HepG2 (cell line): ENCODE measurements around the gene FAM168A. TPM values are rescaled to one million over a fixed set of nuclear protein-coding genes. Genes with fewer than 3 reads are reported as not detected.

ENCODE experiments used
- BRCA1 ChIP-seq: sonication (generic); formaldehyde crosslinking; IDR thresholded peaks from 2 replicates; pipeline ENCODE4 v1.4.0; 2020; ENCODE audit warnings: missing genetic modification reagents
- GATAD1 ChIP-seq: IDR thresholded peaks from 2 replicates; pipeline ENCODE4 v1.6.1; 2016; ENCODE audit warnings: missing genetic modification reagents, missing compliant biosample characterization
- HNF4G ChIP-seq, 2 experiments: sonication (generic) in 1 of 2; formaldehyde crosslinking in 1 of 2; IDR thresholded peaks; 2 replicates each; pipeline versions ENCODE4 v1.4.0 to v1.6.1; 2011 to 2020; ENCODE audit warnings: borderline replicate concordance in 2 of 2, low read depth in 2 of 2, mild to moderate bottlenecking in 2 of 2, low read length in 1 of 2, missing genetic modification reagents in 1 of 2, moderate library complexity in 1 of 2
- JUN ChIP-seq: sonication (generic); formaldehyde crosslinking; IDR thresholded peaks from 2 replicates; pipeline ENCODE4 v1.4.0; 2020; ENCODE audit warnings: mild to moderate bottlenecking, missing genetic modification reagents
- MED8 ChIP-seq: sonication (generic); formaldehyde crosslinking; IDR thresholded peaks from 2 replicates; pipeline ENCODE4 v1.8.1; 2023; ENCODE audit warnings: mild to moderate bottlenecking, missing genetic modification reagents; ENCODE audit not compliant: insufficient replicate concordance
- PHF20 ChIP-seq: sonication (generic); formaldehyde crosslinking; IDR thresholded peaks from 2 replicates; pipeline ENCODE4 v1.5.0; 2020; ENCODE audit warnings: mild to moderate bottlenecking, missing genetic modification reagents
- SAFB2 ChIP-seq: sonication (generic); formaldehyde crosslinking; IDR thresholded peaks from 2 replicates; pipeline ENCODE4 v1.5.1; 2020; ENCODE audit warnings: missing genetic modification reagents, low read depth, mild to moderate bottlenecking, borderline replicate concordance
- SETDB1 ChIP-seq: sonication (generic); formaldehyde crosslinking; IDR thresholded peaks from 2 replicates; pipeline ENCODE4 v1.5.1; 2020; ENCODE audit warnings: missing genetic modification reagents, mild to moderate bottlenecking, borderline replicate concordance
- SMAD3 ChIP-seq: sonication (generic); formaldehyde crosslinking; IDR thresholded peaks from 2 replicates; pipeline ENCODE4 v1.4.0; 2020; ENCODE audit warnings: missing genetic modification reagents
- TEAD2 ChIP-seq: sonication (generic); formaldehyde crosslinking; IDR thresholded peaks from 2 replicates; pipeline ENCODE4 v1.9.0; 2021; ENCODE audit warnings: missing genetic modification reagents
- TOE1 ChIP-seq: sonication (generic); formaldehyde crosslinking; IDR thresholded peaks from 2 replicates; pipeline ENCODE4 v1.4.0; 2020; ENCODE audit warnings: mild to moderate bottlenecking, missing genetic modification reagents
- ZNF468 ChIP-seq: sonication (generic); formaldehyde crosslinking; IDR thresholded peaks from 2 replicates; pipeline ENCODE4 v1.8.0; 2022; ENCODE audit warnings: mild to moderate bottlenecking, moderate library complexity, missing genetic modification reagents
- ZNF567 ChIP-seq: sonication (generic); formaldehyde crosslinking; IDR thresholded peaks from 2 replicates; pipeline ENCODE4 v1.8.1; 2023; ENCODE audit warnings: mild to moderate bottlenecking, missing genetic modification reagents, borderline replicate concordance
- ZNF839 ChIP-seq: sonication (generic); formaldehyde crosslinking; IDR thresholded peaks from 2 replicates; pipeline ENCODE4 v1.4.0; 2020; ENCODE audit warnings: missing genetic modification reagents, mild to moderate bottlenecking, borderline replicate concordance
- polyA plus RNA-seq, 8 experiments: library from polyadenylated mRNA; depleted of rRNA in 3 of 8; stranded (reverse) in 7 of 8; unstranded in 1 of 8; fragments of >200 nt; fragmentation: Illumina TruSeq in 4 of 8; extraction: Trizol in 4 of 8; gene quantifications; 2 replicates each; pipeline versions ENCODE4 v1.2.1 to v1.2.3, GENCODE V29; 2011 to 2016; ENCODE audit warnings: low read depth in 4 of 8, missing spikeins in 1 of 8, mixed read lengths in 1 of 8; ENCODE audit not compliant: insufficient read depth in 1 of 8
- total RNA-seq, 5 experiments: library from RNA; depleted of rRNA; stranded (reverse); fragments of >200 nt; fragmentation: Illumina TruSeq; extraction: Trizol; gene quantifications; 2 replicates each; pipeline ENCODE4 v1.2.3, GENCODE V29; 2016; ENCODE audit warnings: low read depth in 1 of 5
- TF ChIP-seq, protein P1 (sequence below): sonication (generic); formaldehyde crosslinking; conservative IDR thresholded peaks from 2 replicates; pipeline ENCODE4 v1.4.0; 2020; ENCODE audit warnings: mild to moderate bottlenecking, missing genetic modification reagents, moderate library complexity
- TF ChIP-seq, protein P2 (sequence below): IDR thresholded peaks from 2 replicates; pipeline ENCODE4 v1.6.1; 2012; ENCODE audit warnings: low read depth, low read length, improper control_type of control experiment
- TF ChIP-seq, protein P3 (sequence below): sonication (generic); formaldehyde crosslinking; conservative IDR thresholded peaks from 2 replicates; pipeline ENCODE4 v1.8.0; 2022; ENCODE audit warnings: missing genetic modification reagents
- TF ChIP-seq, protein P4 (sequence below): fragments of 450-650 bp; IDR thresholded peaks from 2 replicates; pipeline ENCODE4 v1.6.1; 2016

FAM168A gene
- total and polyA plus RNA-seq, 2 of the 13 experiments (the other 11 are each of a cell fraction or from before 2014, with no cell fraction given): 13.9 to 15.8 TPM

DNA sequence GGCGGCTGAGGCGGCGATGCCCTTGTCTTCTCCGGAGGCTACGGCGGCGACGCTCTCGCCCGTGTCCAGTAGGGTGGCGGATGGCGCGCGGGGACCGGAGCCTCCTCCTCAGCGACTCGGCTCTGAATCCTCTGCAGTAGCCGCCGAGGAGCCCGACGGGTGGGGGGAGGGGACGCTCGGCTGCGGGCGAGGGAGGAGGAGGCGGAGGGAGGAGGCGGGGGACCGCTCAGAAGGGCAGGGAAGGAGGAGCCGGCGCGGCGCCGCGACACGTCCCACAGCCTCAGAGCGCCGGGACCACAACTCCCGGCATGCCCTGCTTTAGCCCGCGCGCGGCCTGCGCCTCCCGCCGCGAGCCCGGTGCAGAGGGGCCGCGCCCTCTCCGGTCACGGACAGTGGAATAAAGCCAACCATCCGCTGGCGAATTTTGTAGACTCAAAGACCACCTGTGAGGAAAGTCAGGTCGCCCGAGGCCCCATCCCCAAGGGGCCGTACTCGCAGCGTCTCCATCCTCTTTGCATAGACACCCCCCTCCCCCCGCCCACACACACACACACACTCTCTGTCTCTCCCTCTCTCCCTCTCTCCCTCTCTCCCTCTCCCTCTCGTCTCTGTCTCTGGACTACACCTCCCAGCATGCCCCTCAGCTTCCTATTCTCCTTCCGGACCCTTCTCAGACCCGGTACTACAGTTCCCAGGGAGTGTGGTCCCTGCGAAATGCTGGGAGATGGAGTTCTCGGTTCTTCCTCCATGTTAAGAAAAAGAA is at the start of gene FAM168A (continued):
- TF ChIP-seq, protein P1, sequence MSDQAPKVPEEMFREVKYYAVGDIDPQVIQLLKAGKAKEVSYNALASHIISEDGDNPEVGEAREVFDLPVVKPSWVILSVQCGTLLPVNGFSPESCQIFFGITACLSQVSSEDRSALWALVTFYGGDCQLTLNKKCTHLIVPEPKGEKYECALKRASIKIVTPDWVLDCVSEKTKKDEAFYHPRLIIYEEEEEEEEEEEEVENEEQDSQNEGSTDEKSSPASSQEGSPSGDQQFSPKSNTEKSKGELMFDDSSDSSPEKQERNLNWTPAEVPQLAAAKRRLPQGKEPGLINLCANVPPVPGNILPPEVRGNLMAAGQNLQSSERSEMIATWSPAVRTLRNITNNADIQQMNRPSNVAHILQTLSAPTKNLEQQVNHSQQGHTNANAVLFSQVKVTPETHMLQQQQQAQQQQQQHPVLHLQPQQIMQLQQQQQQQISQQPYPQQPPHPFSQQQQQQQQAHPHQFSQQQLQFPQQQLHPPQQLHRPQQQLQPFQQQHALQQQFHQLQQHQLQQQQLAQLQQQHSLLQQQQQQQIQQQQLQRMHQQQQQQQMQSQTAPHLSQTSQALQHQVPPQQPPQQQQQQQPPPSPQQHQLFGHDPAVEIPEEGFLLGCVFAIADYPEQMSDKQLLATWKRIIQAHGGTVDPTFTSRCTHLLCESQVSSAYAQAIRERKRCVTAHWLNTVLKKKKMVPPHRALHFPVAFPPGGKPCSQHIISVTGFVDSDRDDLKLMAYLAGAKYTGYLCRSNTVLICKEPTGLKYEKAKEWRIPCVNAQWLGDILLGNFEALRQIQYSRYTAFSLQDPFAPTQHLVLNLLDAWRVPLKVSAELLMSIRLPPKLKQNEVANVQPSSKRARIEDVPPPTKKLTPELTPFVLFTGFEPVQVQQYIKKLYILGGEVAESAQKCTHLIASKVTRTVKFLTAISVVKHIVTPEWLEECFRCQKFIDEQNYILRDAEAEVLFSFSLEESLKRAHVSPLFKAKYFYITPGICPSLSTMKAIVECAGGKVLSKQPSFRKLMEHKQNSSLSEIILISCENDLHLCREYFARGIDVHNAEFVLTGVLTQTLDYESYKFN (CRISPR knock-in tag): peak; percentile 33
- TF ChIP-seq GATAD1 (CRISPR knock-in tag) (peak; percentile 83), SETDB1 (CRISPR knock-in tag) (no peak), JUN (peak; percentile 38; the same call in 1 of the 2 replicates), HNF4G (IDR thresholded peaks at IDR 0.05; ENCODE audit: borderline replicate concordance, low read depth, low read length) (0 out of 2 replicates have a peak, but pooled peaks have one; percentile 16), HNF4G (CRISPR knock-in tag; IDR thresholded peaks at IDR 0.05; ENCODE audit: borderline replicate concordance, low read depth) (no peak), SMAD3 (CRISPR knock-in tag) (peak; percentile 19; the same call in 1 of the 2 replicates), TOE1 (no peak; the same call in 1 of the 2 replicates), PHF20 (CRISPR knock-in tag) (peak; percentile 67; the same call in 1 of the 2 replicates), BRCA1 (CRISPR knock-in tag) (no peak), ZNF468 (no peak), MED8 (CRISPR knock-in tag) (peak; percentile 37), SAFB2 (CRISPR knock-in tag) (peak; percentile 84), TEAD2 (no peak), ZNF567 (CRISPR knock-in tag) (no peak), ZNF839 (CRISPR knock-in tag) (no peak)
- TF ChIP-seq, protein P2, sequence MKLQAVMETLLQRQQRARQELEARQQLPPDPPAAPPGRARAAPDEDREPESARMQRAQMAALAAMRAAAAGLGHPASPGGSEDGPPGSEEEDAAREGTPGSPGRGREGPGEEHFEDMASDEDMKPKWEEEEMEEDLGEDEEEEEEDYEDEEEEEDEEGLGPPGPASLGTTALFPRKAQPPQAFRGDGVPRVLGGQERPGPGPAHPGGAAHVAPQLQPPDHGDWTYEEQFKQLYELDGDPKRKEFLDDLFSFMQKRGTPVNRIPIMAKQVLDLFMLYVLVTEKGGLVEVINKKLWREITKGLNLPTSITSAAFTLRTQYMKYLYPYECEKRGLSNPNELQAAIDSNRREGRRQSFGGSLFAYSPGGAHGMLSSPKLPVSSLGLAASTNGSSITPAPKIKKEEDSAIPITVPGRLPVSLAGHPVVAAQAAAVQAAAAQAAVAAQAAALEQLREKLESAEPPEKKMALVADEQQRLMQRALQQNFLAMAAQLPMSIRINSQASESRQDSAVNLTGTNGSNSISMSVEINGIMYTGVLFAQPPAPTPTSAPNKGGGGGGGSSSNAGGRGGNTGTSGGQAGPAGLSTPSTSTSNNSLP: no peak
- TF ChIP-seq, protein P3, sequence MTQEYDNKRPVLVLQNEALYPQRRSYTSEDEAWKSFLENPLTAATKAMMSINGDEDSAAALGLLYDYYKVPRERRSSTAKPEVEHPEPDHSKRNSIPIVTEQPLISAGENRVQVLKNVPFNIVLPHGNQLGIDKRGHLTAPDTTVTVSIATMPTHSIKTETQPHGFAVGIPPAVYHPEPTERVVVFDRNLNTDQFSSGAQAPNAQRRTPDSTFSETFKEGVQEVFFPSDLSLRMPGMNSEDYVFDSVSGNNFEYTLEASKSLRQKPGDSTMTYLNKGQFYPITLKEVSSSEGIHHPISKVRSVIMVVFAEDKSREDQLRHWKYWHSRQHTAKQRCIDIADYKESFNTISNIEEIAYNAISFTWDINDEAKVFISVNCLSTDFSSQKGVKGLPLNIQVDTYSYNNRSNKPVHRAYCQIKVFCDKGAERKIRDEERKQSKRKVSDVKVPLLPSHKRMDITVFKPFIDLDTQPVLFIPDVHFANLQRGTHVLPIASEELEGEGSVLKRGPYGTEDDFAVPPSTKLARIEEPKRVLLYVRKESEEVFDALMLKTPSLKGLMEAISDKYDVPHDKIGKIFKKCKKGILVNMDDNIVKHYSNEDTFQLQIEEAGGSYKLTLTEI (CRISPR knock-in tag): no peak
- TF ChIP-seq, protein P4, sequence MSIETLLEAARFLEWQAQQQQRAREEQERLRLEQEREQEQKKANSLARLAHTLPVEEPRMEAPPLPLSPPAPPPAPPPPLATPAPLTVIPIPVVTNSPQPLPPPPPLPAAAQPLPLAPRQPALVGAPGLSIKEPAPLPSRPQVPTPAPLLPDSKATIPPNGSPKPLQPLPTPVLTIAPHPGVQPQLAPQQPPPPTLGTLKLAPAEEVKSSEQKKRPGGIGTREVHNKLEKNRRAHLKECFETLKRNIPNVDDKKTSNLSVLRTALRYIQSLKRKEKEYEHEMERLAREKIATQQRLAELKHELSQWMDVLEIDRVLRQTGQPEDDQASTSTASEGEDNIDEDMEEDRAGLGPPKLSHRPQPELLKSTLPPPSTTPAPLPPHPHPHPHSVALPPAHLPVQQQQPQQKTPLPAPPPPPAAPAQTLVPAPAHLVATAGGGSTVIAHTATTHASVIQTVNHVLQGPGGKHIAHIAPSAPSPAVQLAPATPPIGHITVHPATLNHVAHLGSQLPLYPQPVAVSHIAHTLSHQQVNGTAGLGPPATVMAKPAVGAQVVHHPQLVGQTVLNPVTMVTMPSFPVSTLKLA: no peak
